Stomach (tissue), 9 donors: Measurements from ENCODE around the gene SEZ6L. TPM values are rescaled to one million over a fixed set of nuclear protein-coding genes. Genes with fewer than 3 reads are reported as not detected.

Source experiments
- DNase-seq, 2 donors: peaks; one replicate each; pipeline versions ENCODE4 v3.0.0 to v3.0.0-alpha.2; 2013 to 2019
- H3K27ac ChIP-seq, 5 donors: fragments of 200-600 bp in 4 of 5; sonication (generic) in 4 of 5; one replicate each; pipeline ENCODE4 v1.5.1; 2013 to 2019; ENCODE audit warnings: mild to moderate bottlenecking in 1 of 5, moderate library complexity in 1 of 5
- H3K27me3 ChIP-seq, 3 donors: fragments of 200-600 bp; sonication (generic); one replicate each; pipeline ENCODE4 v1.5.1; 2017 to 2019; ENCODE audit warnings: mixed run types in 1 of 3
- H3K36me3 ChIP-seq, 4 donors: fragments of 200-600 bp; sonication (generic); 1 replicate in 3 of 4; 2 replicates in 1 of 4; pipeline ENCODE4 v1.5.1; 2016 to 2019
- H3K4me1 ChIP-seq, 4 donors: fragments of 200-600 bp; sonication (generic); one replicate each; pipeline ENCODE4 v1.5.1; 2016 to 2019
- H3K4me3 ChIP-seq, 4 donors: fragments of 200-600 bp; sonication (generic) in 3 of 4; one replicate each; pipeline ENCODE4 v1.5.1; 2016 to 2019; ENCODE audit warnings: mild to moderate bottlenecking in 1 of 4
- H3K9me3 ChIP-seq, 4 donors: fragments of 200-600 bp; sonication (generic); one replicate each; pipeline ENCODE4 v1.5.1; 2016 to 2019
- EP300 ChIP-seq: sonication (generic); formaldehyde crosslinking; IDR thresholded peaks from one replicate; pipeline ENCODE4 v1.6.1; 2017; ENCODE audit warnings: antibody characterized with exemption
- POLR2A ChIP-seq, 4 donors: fragments of 450-650 bp; IDR thresholded peaks; one replicate each; pipeline ENCODE4 v1.6.1; 2016; ENCODE audit warnings: antibody characterized with exemption in 4 of 4, control low read depth in 2 of 4, mild to moderate bottlenecking in 1 of 4, moderate library complexity in 1 of 4
- POLR2AphosphoS5 ChIP-seq, 3 donors: sonication (generic); formaldehyde crosslinking; IDR thresholded peaks; one replicate each; pipeline ENCODE4 v1.6.1; 2016; ENCODE audit warnings: antibody characterized with exemption in 3 of 3
- WGBS, 5 donors: extraction: QIAGEN DNeasy Blood & Tissue Kit in 3 of 5; methylation state at CpG; one replicate each; pipeline versions ENCODE4 v1.1.5 to v1.1.7; 2013 to 2018; 5-methylcytosine and 5-hydroxymethylcytosine counted together
- intact Hi-C: fragments of 100-400 bp; cut with DNase I; formaldehyde crosslinking; loops from one replicate; pipeline ENCODE4 v1.15.1; 2023; ENCODE audit warnings: low total_unique reads
- polyA plus RNA-seq, 3 donors: library from polyadenylated mRNA; stranded (reverse); fragments of 200-250 nt; gene quantifications; one replicate each; pipeline ENCODE4 v1.2.3, GENCODE V29; 2013
- total RNA-seq, 5 donors: library from RNA; depleted of rRNA; stranded (reverse); fragments of >200 nt; gene quantifications; one replicate each; pipeline versions ENCODE4 v1.1.0 to v1.2.3, GENCODE V29; 2014 to 2016
- TF ChIP-seq, protein P1 (sequence below), 7 experiments: fragments of 450-650 bp in 4 of 7; fragments of 200-600 bp in 3 of 7; sonication (generic) in 3 of 7; IDR thresholded peaks; one replicate each; pipeline ENCODE4 v1.5.1; 2016 to 2019; ENCODE audit warnings: antibody characterized with exemption in 7 of 7, control low read depth in 2 of 7, mild to moderate bottlenecking in 1 of 7
- donor health status: healthy with polysubstance abuse.
- donor health status: Bipolar disorder and iron deficiency.
- donor health status: healthy.

SEZ6L gene
- total and polyA plus RNA-seq, 8 donors = 0.03 to 1.1 (median 0.06) TPM; not detected in 5

DNA sequence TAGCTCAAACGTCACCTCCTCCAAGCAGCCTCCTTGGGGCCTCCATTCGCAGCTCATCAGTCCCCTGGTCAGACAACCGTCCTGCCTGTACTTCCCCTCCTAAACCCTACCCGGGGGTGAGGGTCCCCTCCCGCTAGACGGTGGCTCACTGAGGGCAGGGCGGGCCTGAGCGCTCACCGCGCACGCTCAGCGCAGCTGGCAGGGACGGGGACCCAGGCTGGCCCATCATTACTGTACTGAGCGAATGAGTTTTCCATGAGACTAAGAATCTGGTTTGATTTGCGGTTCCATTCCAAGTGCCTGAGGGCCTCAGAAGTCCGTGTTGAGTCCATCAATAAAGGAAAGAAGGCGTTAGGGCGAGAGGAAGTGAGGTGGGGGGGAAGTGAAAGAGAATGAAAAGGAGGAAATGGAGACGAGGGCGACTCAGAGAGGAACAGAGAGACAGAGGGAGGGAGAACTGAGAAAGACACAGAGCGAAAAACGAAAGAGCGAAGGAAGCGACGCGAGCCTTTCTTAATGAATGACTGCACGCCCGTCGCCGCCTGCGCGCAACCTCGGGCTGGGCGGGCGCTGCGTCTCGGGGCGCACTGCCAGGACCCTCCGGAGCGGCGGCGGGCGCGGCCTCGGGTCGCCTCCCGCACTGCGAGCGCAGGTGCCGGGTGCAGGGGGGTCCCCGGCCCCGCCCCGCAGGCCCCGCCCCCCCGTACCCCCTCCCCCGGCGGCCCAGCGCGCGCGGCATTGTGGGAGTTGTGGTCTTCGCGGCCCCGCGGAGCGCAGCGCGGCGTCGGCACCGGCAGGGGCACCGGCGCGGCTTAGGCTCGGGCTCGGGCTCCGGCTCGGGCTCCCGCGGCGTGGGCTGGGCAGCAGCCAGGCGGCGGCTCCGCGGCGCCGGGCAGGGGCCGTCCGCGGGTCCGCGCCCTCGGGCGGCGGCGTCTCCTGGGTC, 259.5 kb downstream of the SEZ6L start, which contains the start of gene ASPHD2:
Gene ASPHD2 (plus strand): TSS at position 746 of the 943 bp plus-strand sequence. CDS start 4,356 bp downstream, outside the sequence.
- 1% methylated on average over 50 to 95 of the region's 96 CpGs for WGBS, 5 donors
- Histone ChIP-seq H3K27me3 (peaks cover 0 to 6% (median 0%) of the 10 kb centered on the region in 3 donors), H3K9me3 (peaks cover 0 to under 1% (median 0%) of the 10 kb centered on the region in 4 donors), H3K36me3 (peaks cover 3 to 7% (median 5%) of the 10 kb centered on the region in 4 donors), H3K4me3 (peak within 1 kb of the TSS; percentile 62 to 70 (median 67)), H3K4me1 (peaks cover 6 to 26% (median 19%) of the 10 kb centered on the region in 4 donors), H3K27ac (peak within 1 kb of the TSS; percentile 77 to 90 (median 87))
- intact Hi-C loops = no loop called here
- TF ChIP-seq POLR2AphosphoS5 (IDR thresholded peaks at IDR 0.05) = peak in 2 of 3 donors; percentile 57 to 78
- TF ChIP-seq EP300 = no peak
- peak; percentile 73 to 88 for DNase-seq

DNA sequence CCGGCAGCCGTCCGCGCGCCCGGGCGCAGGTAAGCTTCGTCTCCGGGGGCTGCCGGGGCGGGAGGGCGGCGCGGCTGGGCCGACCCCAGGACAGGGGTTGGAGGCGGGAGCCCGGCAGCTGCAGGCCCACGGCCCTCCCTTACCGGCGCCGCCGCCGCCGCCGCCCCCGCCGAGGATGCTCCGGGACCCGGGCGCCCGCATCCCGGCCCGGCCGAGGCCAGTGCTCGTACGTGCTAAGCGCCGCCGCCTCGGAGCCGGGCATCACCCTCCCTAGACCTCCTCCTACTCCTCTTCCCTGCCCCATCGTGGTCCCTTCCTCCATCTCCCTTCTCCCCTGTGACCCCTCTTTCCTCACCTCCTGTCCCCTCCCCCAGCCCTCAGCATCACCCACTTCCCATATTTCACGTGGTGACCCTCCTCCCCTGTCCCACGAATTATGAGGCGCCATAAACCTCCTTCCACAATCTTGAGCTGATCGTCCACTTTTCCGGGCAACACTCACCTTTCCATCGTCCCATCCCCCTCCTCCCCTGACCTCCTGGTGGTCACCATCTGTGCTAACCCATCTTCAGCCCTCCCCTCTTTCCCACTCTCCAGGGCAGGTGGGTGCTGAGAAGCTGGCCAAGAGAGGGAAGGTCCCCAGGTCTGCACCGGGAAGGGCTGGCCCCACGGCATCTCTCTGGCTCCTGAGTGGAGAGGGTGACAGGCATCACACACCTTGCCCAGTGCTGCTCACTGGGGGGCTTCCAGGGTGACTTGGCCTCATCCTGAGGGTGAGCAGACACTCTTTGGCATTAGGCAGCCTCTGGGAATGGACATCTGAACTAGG, 260.4 kb downstream of the SEZ6L start:
- Histone ChIP-seq H3K36me3 (peaks cover 5 to 15% (median 13%) of the 10 kb centered on the region in 4 donors), H3K27ac (peak overlapping the region in 4 of 5 donors; percentile 44 to 88 (median 66)), H3K4me1 (peaks cover 6 to 26% (median 19%) of the 10 kb centered on the region in 4 donors), H3K9me3 (no peaks in the 10 kb centered on the region), H3K4me3 (peak overlapping the region; percentile 62 to 70 (median 67)), H3K27me3 (peaks cover 0 to 6% (median 0%) of the 10 kb centered on the region in 3 donors)
- 6 to 14% (median 9%) methylated on average over 23 to 50 of the region's 50 CpGs for WGBS, 5 donors
- intact Hi-C loops = no loop called here
- TF ChIP-seq, protein P1, sequence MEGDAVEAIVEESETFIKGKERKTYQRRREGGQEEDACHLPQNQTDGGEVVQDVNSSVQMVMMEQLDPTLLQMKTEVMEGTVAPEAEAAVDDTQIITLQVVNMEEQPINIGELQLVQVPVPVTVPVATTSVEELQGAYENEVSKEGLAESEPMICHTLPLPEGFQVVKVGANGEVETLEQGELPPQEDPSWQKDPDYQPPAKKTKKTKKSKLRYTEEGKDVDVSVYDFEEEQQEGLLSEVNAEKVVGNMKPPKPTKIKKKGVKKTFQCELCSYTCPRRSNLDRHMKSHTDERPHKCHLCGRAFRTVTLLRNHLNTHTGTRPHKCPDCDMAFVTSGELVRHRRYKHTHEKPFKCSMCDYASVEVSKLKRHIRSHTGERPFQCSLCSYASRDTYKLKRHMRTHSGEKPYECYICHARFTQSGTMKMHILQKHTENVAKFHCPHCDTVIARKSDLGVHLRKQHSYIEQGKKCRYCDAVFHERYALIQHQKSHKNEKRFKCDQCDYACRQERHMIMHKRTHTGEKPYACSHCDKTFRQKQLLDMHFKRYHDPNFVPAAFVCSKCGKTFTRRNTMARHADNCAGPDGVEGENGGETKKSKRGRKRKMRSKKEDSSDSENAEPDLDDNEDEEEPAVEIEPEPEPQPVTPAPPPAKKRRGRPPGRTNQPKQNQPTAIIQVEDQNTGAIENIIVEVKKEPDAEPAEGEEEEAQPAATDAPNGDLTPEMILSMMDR (IDR thresholded peaks at IDR 0.05) = no peak
- no peak for TF ChIP-seq EP300
- TF ChIP-seq POLR2A (IDR thresholded peaks at IDR 0.05) = no peak
- TF ChIP-seq POLR2AphosphoS5 (IDR thresholded peaks at IDR 0.05) = no peak
- no peak for DNase-seq

DNA sequence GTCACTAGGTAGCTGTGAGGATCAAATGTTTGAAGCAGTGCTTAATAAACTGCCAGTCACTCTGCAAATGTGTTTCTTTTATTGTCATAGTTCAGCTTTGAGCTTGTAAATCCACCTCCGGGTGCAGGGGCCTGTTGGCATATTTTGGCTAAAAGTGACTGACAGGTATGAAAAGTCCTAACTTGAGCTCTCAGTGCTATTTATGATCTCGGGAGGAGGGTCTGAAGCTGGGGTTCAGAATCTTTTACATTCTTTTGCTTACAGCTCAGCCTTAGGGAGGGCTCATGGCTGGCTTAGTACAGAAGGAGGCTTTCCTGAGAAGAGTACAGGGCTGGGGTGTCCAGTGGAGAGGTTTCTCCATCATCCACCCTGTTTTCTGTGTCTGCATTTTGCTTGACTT, 261.3 kb downstream of the SEZ6L start:
- H3K27ac ChIP-seq = peak overlapping the region in 1 of 5 donors; percentile 45
- peaks cover 6 to 28% (median 22%) of the 10 kb centered on the region in 4 donors for H3K4me1 ChIP-seq
- intact Hi-C loops = no loop called here
- H3K36me3 ChIP-seq = peaks cover 5 to 16% (median 16%) of the 10 kb centered on the region in 4 donors
- DNase-seq = no peak
- H3K27me3 ChIP-seq = peaks cover 0 to 6% (median 0%) of the 10 kb centered on the region in 3 donors
- TF ChIP-seq, protein P1 (IDR thresholded peaks at IDR 0.05) = no peak
- TF ChIP-seq EP300 (no peak), POLR2AphosphoS5 (IDR thresholded peaks at IDR 0.05) (no peak), POLR2A (IDR thresholded peaks at IDR 0.05) (no peak)
- H3K4me3 ChIP-seq = peak overlapping the region in 1 of 4 donors; percentile 64
- 80 to 90% (median 86%) methylated on average over 2 of the region's 2 CpGs for WGBS, 5 donors
- no peaks in the 10 kb centered on the region for H3K9me3 ChIP-seq

DNA sequence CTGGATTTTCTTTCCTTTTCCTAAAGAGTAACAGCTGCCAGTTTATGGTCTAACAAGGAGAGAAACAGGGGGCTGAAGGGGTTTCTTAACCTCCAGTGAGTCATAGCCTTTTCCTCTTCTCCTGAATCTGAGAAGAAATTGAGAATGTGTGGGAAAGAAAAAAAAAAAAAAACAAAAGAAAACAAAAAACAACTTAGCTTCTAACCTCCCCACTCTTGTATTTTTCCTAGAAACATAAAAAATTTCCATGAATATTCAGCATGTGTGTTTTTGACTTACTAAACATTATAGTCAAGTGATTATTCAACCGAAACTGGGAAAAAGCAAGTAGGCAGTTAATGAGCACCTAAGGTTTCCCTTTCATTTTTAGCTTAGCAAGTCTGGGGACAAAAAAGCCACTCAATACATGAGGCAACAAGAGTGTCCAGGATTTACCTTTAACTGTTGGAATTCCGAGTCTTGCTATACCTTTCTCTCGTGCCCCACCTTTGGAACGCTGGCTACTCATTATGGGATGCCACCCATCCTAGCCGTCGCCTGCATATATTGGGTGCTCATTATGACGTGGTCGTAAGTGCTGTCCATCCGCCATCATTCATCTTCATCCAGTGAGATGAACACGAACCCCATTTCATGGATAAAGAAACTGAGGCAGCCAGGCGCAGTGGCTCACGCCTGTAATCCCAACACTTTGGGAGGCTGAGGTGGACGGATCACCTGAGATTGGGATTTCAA, 262.2 kb downstream of the SEZ6L start:
- peaks cover 6 to 36% (median 27%) of the 10 kb centered on the region in 4 donors for H3K4me1 ChIP-seq
- H3K4me3 ChIP-seq = no peak overlapping the region
- peaks cover 0 to 6% (median 0%) of the 10 kb centered on the region in 3 donors for H3K27me3 ChIP-seq
- TF ChIP-seq POLR2A (IDR thresholded peaks at IDR 0.05) = no peak
- no peak for TF ChIP-seq EP300
- TF ChIP-seq, protein P1 (IDR thresholded peaks at IDR 0.05) = no peak
- no peak for TF ChIP-seq POLR2AphosphoS5 (IDR thresholded peaks at IDR 0.05)
- H3K27ac ChIP-seq = peak overlapping the region in 1 of 5 donors; percentile 45
- WGBS, 5 donors = 89 to 95% (median 94%) methylated on average over 13 of the region's 13 CpGs
- H3K9me3 ChIP-seq = no peaks in the 10 kb centered on the region
- no peak for DNase-seq
- intact Hi-C loops = no loop called here
- peaks cover 5 to 16% (median 16%) of the 10 kb centered on the region in 4 donors for H3K36me3 ChIP-seq
